Cardiac muscle cell (in vitro differentiated cells and primary cell): Measurements from ENCODE around the gene GNL3. TPM values are rescaled to one million over a fixed set of nuclear protein-coding genes. Genes with fewer than 3 reads are reported as not detected.
"Not testable (repeated sequence)": the region's sequence is repeated elsewhere in the genome, so short reads cannot be mapped to it uniquely, and the experiment has no call there.

ENCODE experiments used
- DNase-seq, 2 donors: peaks; one replicate each; pipeline versions ENCODE4 v3.0.0 to v3.0.0-alpha.2; 2010 to 2017; ENCODE audit warnings: low read depth in 1 of 2, low spot score in 1 of 2
- H3K27ac ChIP-seq: fragments of 200-600 bp; sonication (generic); 2 replicates; pipeline ENCODE4 v1.5.1; 2016
- H3K27me3 ChIP-seq: fragments of 200-600 bp; sonication (generic); 2 replicates; pipeline ENCODE4 v1.6.0; 2016; ENCODE audit warnings: control low read depth
- H3K36me3 ChIP-seq: fragments of 200-600 bp; sonication (generic); 2 replicates; pipeline ENCODE4 v1.5.1; 2016; ENCODE audit warnings: control low read depth
- H3K4me1 ChIP-seq: fragments of 200-600 bp; sonication (generic); 2 replicates; pipeline ENCODE4 v1.8.1; 2017; ENCODE audit warnings: low read depth, mild to moderate bottlenecking, mixed run types
- H3K4me3 ChIP-seq: fragments of 200-600 bp; sonication (generic); 2 replicates; pipeline ENCODE4 v1.5.1; 2016; ENCODE audit warnings: mild to moderate bottlenecking
- H3K9me3 ChIP-seq: fragments of 200-600 bp; sonication (generic); 2 replicates; pipeline ENCODE4 v1.5.1; 2017; ENCODE audit warnings: low read depth, mild to moderate bottlenecking, control low read depth
- CTCF ChIP-seq: IDR thresholded peaks from 2 replicates; pipeline ENCODE4 v1.5.1; 2012; ENCODE audit warnings: low read depth, mild to moderate bottlenecking, low read length
- polyA plus RNA-seq: library from polyadenylated mRNA; unstranded; fragments of >200 nt; fragmentation: Nextera tagmentation; extraction: Ambion mirVana; gene quantifications from 2 replicates; pipeline ENCODE4 v1.2.1, GENCODE V29; 2016
- total RNA-seq: library from RNA; depleted of rRNA; stranded (reverse); fragments of >200 nt; gene quantifications from 2 replicates; pipeline ENCODE4 v1.2.3, GENCODE V29; 2016

The GNL3 gene
- total and polyA plus RNA-seq, 2 experiments from 2014 or later = 53.8 to 83.2 TPM

- no peaks in the 10 kb centered on the region for H3K27me3 ChIP-seq
- no peak overlapping the region for H3K4me3 ChIP-seq
- H3K27ac ChIP-seq = no peak overlapping the region
- DNase-seq = no peak
- H3K4me1 ChIP-seq = no peaks in the 10 kb centered on the region
- H3K9me3 ChIP-seq = no peaks in the 10 kb centered on the region
- TF ChIP-seq CTCF = no peak
- no peaks in the 10 kb centered on the region for H3K36me3 ChIP-seq
Measured at GRCh38 chr3:52719618-52720017, 33.8 kb downstream of the GNL3 start.

DNA sequence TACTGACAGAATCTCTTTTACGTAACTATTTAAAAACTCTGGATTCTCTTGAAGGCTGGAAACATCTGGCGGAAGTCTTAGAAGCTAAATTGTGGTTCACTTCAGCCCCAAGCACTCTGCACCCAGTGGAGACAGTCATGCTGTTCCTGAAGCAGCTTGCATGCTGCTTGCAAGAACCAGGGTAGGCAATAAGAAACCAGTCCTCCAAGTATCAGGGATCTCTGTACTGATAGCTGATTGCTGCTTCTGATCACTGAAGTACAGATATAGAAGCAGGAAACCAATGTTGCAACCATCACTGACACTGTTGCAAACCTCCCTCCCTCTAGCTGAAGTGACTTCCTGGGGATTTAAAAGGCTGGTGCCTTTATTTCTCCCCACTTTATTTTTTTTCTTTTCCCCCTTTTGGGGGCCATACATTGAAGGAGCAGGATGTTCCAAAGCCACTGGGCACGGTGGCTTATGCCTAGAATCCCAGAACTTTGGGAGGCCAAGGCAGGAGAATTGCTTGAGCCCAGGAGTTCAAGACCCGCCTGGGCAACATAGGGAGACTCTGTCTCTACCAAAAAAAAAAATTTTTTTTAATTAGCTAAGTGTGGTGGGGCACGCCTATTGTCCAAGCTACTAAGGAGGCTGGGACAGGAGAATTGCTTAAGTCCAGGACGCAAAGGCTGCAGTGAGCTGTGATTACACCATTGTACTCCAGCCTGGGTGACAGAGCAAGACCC, 35.3 kb downstream of the GNL3 start:
- H3K4me3 ChIP-seq = no peak overlapping the region
- H3K27me3 ChIP-seq = no peaks in the 10 kb centered on the region
- H3K27ac ChIP-seq = no peak overlapping the region
- no peaks in the 10 kb centered on the region for H3K9me3 ChIP-seq
- no peaks in the 10 kb centered on the region for H3K36me3 ChIP-seq
- DNase-seq = peak in 1 of 2 donors; percentile 29
- H3K4me1 ChIP-seq = no peaks in the 10 kb centered on the region
- no peak for TF ChIP-seq CTCF

DNA sequence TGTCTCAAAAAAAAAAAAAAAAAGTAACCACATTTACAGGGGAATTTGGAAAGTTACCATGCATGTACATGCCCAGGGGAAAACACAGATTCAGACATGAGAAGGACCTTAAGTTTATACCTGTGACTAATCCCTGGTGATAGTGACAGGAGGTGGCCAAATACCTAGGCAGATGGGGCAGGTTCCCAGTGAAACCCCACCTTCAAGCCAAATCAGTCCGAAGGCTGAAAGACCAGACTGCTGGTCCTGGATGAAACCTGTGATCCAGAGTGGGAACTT, 35.8 kb downstream of the GNL3 start:
- Histone ChIP-seq H3K9me3 (no peaks in the 10 kb centered on the region), H3K4me1 (no peaks in the 10 kb centered on the region), H3K4me3 (no peak overlapping the region), H3K27me3 (no peaks in the 10 kb centered on the region), H3K36me3 (no peaks in the 10 kb centered on the region), H3K27ac (no peak overlapping the region)
- no peak for TF ChIP-seq CTCF
- no peak for DNase-seq

DNA sequence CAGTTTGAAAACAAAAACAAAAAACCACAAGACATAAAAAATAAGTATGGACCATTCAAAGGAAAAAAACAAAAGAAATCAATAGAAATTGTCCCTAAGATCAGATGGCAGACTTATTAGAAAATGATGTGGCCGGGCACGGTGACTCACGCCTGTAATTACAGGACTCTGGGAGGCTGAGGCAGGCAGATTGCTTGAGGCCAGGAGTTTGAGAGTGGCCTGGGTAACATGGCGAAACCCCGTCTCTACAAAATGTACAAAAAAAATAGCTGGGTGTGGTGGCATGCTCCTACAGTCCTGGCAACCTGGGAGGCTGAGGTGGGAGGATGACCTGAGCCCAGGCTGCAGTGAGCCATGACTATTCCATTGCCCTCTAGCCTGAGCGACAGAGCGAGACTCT, 36.7 kb downstream of the GNL3 start:
- H3K4me1 ChIP-seq = no peaks in the 10 kb centered on the region
- no peaks in the 10 kb centered on the region for H3K9me3 ChIP-seq
- TF ChIP-seq CTCF = no peak
- no peak overlapping the region for H3K4me3 ChIP-seq
- H3K27me3 ChIP-seq = no peaks in the 10 kb centered on the region
- no peaks in the 10 kb centered on the region for H3K36me3 ChIP-seq
- DNase-seq = no peak
- no peak overlapping the region for H3K27ac ChIP-seq

DNA sequence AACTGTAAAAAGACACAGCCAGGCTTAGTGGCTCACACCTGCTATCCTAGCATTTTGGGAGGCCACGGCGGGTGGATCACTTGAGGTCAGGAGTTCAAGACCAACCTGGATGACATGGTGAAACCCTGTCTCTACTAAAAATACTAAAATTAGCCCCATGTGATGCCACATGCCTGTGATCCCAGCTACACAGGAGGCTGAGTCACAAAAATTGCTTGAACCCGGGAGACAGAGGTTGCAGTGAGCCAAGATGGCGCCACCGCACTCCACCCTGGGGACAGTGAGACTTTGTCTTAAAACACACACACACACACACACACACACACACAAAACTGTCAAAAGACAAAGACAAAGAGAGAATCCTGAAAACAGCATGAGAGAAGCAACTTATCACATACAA, 38.1 kb downstream of the GNL3 start:
- Histone ChIP-seq H3K9me3 (no peaks in the 10 kb centered on the region), H3K4me1 (no peaks in the 10 kb centered on the region), H3K36me3 (no peaks in the 10 kb centered on the region), H3K27ac (no peak overlapping the region), H3K4me3 (no peak overlapping the region), H3K27me3 (no peaks in the 10 kb centered on the region)
- no peak for DNase-seq
- TF ChIP-seq CTCF = no peak

DNA sequence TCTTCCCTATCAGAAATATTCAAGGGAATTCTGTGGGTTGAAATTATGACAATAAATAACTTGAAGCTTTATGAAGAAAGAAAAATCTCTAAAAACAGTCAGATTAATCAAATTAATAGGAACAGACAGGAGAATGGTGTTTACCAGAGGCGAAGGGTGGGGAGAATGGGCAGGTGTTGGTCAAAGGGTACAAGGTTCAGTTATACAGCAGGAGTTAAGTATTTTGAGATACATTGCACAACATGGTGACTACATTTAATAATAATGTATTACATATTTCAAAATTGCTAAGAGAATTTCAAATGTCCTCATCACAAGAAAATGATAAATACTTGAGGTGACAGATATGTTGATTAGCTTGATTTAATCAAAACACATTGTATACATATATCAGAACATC, 38.7 kb downstream of the GNL3 start:
- Histone ChIP-seq H3K9me3 (no peaks in the 10 kb centered on the region), H3K36me3 (no peaks in the 10 kb centered on the region), H3K4me1 (no peaks in the 10 kb centered on the region), H3K27me3 (no peaks in the 10 kb centered on the region), H3K27ac (no peak overlapping the region), H3K4me3 (no peak overlapping the region)
- no peak for DNase-seq
- TF ChIP-seq CTCF = no peak

DNA sequence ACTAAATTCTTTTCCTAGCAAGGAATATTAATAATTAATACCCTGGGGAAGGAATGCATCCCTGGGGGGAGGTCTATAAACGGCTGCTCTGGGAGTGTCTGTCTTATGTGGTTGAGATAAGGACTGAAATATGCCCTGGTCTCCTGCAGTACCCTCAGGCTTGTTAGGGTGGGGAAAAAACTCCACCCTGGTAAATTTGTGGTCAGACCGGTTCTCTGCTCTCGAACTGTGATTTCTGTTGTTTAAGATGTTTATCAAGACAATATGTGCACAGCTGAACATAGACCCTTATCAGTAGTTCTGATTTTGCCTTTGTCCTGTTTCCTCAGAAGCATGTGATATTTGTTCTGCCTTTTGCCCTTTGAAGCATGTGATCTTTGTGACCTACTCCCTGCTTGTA, 42.9 kb downstream of the GNL3 start:
- H3K4me1 ChIP-seq, H3K9me3 ChIP-seq, H3K36me3 ChIP-seq: not testable (repeated sequence)

More for the DNA sequence above, 42.9 kb downstream of the GNL3 start:
- not testable (repeated sequence) for DNase-seq, H3K4me3 ChIP-seq, H3K27ac ChIP-seq, H3K27me3 ChIP-seq
